ENCODE results near the gene SLC5A1. TPM values are rescaled to one million over a fixed set of nuclear protein-coding genes. Genes with fewer than 3 reads are reported as not detected.

The SLC5A1 gene
- total and polyA plus RNA-seq, 2 of the 13 experiments (the other 11 are each of a cell fraction or from before 2014, with no cell fraction given), result not detected

DNA sequence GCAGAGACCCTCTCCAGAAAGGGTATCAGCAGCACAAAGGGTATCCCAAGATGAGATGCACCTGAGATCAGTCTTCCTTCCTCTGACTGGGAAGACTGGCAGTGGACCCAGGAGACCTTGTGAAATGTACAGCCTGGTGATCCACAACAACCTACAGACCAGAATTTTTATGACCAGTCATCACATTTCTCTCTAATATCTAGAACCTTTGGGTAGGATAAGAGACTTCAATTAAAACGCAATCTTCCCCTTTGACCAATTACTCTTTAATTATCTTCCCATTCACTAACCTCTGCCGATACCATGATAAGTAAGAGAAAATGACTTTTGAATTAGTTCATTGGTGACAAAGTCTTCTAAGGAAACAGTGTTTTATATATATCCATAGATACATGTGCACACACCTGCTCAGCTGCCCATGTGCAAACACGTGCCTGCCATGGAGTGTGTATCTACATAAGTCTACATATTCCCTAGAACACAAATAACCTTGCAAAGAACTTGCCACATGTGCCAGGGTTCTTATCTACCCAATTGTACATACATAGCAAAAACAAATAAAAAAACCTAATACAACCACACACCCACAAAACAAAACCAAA, 44.2 kb upstream of the SLC5A1 start:
- no peaks in the 10 kb centered on the region for H3K4me1 ChIP-seq (ENCODE audit: insufficient read depth, low read length)
- no peaks in the 10 kb centered on the region for H4K20me1 ChIP-seq (ENCODE audit: insufficient read depth, low read length)
- CTCF ChIA-PET (ENCODE audit: low intra/inter-chr PET ratio, low total read pairs), result no interaction called here
- POLR2A ChIA-PET, result no interaction called here
- H3K79me2 ChIP-seq (ENCODE audit: insufficient read depth, low read length), result no peaks in the 10 kb centered on the region
- DNase-seq (ENCODE audit: low spot score), result no peak
- in situ Hi-C loops (cut with HindIII; ENCODE audit: extremely low pct_ligation_motif_present, low pct_unique_long_range_greater_than_20kb), result no loop called here
- H3K9me3 ChIP-seq (ENCODE audit: low read length), result no peaks in the 10 kb centered on the region
- no peak for FAIRE-seq
- H3K27me3 ChIP-seq (ENCODE audit: control insufficient read depth in 1 of 2, insufficient read depth in 2 of 2, low read length in 2 of 2), result no peaks in the 10 kb centered on the region
- no peak for ATAC-seq
- no peak overlapping the region for H3K9ac ChIP-seq (ENCODE audit: insufficient read depth, low read depth, low read length)
- H3K36me3 ChIP-seq (replicated peaks in 1 of 2; ENCODE audit: control insufficient read depth in 1 of 2, insufficient read depth in 2 of 2, low read length in 2 of 2), result no peaks in the 10 kb centered on the region
- H2AFZ ChIP-seq (ENCODE audit: low read length), result no peak overlapping the region
- no peak overlapping the region for H3K4me3 ChIP-seq (replicated peaks in 1 of 3; ENCODE audit: insufficient read depth in 1 of 3, low read depth in 2 of 3, low read length in 3 of 3)
- no peak for TF ChIP-seq ZNF207 (IDR thresholded peaks at IDR 0.05; ENCODE audit: borderline replicate concordance)
- no peak for TF ChIP-seq ZNF619 (CRISPR knock-in tag; IDR thresholded peaks at IDR 0.05)
- peak; percentile 50 to 65; a peak in 3 of 4 replicates for TF ChIP-seq MAFK (conservative IDR thresholded peaks at IDR 0.05 in 1 of 2, IDR thresholded peaks at IDR 0.05 in 1 of 2; ENCODE audit: low read length in 2 of 2)
- TF ChIP-seq ZNF781 (CRISPR knock-in tag; IDR thresholded peaks at IDR 0.05; ENCODE audit: borderline replicate concordance, not compliant biosample characterization), result no peak
- TF ChIP-seq ZNF263 (CRISPR knock-in tag; IDR thresholded peaks at IDR 0.05), result no peak
- BruUV-seq (replicated peaks), result no TSS peak
- H3K4me2 ChIP-seq (ENCODE audit: low read depth, low read length), result no peak overlapping the region
- WGBS (ENCODE audit: low lambda C conversion rate), result 6% methylated on average over 3 of the region's 3 CpGs
- no peak overlapping the region for H3K27ac ChIP-seq (ENCODE audit: extremely low read length, insufficient read depth, low read length)
- intact Hi-C loops (cut with micrococcal nuclease; ENCODE audit: unreplicated experiment), result no loop called here

DNA sequence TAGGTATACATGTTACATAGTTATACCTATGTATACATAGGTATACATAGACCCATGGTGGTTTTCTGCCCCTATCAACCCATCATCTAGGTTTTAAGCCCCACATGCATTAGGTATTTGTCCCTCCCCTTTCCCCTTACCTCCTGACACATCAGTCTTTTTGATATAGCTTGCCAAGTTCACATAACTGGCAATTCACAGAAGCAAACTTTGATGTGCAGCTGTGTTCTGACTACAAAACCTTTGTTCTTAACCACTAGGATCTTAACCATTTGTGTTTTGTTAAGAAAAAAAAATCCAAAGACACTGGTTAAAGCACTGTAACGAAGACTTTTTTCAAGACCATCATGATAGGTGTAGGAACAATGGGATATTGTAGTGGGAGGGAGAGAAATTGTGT, 42.9 kb upstream of the SLC5A1 start:
- CTCF ChIA-PET (ENCODE audit: low intra/inter-chr PET ratio, low total read pairs), result no interaction called here
- H3K27me3 ChIP-seq (ENCODE audit: control insufficient read depth in 1 of 2, insufficient read depth in 2 of 2, low read length in 2 of 2), result no peaks in the 10 kb centered on the region
- H3K4me3 ChIP-seq (replicated peaks in 1 of 3; ENCODE audit: insufficient read depth in 1 of 3, low read depth in 2 of 3, low read length in 3 of 3), result no peak overlapping the region
- no peaks in the 10 kb centered on the region for H3K36me3 ChIP-seq (replicated peaks in 1 of 2; ENCODE audit: control insufficient read depth in 1 of 2, insufficient read depth in 2 of 2, low read length in 2 of 2)
- no peak for FAIRE-seq
- no peaks in the 10 kb centered on the region for H3K9me3 ChIP-seq (ENCODE audit: low read length)
- H3K4me1 ChIP-seq (ENCODE audit: insufficient read depth, low read length), result no peaks in the 10 kb centered on the region
- no peak for ATAC-seq
- POLR2A ChIA-PET, result no interaction called here
- no peak overlapping the region for H2AFZ ChIP-seq (ENCODE audit: low read length)
- WGBS (ENCODE audit: low lambda C conversion rate), result 3% methylated on average over 1 of the region's 1 CpG
- no peak overlapping the region for H3K4me2 ChIP-seq (ENCODE audit: low read depth, low read length)
- intact Hi-C loops (cut with micrococcal nuclease; ENCODE audit: unreplicated experiment) (no loop called here), in situ Hi-C loops (cut with HindIII; ENCODE audit: extremely low pct_ligation_motif_present, low pct_unique_long_range_greater_than_20kb) (no loop called here)
- peak; percentile 16 for DNase-seq (ENCODE audit: low spot score)
- H3K79me2 ChIP-seq (ENCODE audit: insufficient read depth, low read length), result no peaks in the 10 kb centered on the region
- no TSS peak for BruUV-seq (replicated peaks)
- H3K9ac ChIP-seq (ENCODE audit: insufficient read depth, low read depth, low read length), result no peak overlapping the region
- H4K20me1 ChIP-seq (ENCODE audit: insufficient read depth, low read length), result no peaks in the 10 kb centered on the region
- no peak overlapping the region for H3K27ac ChIP-seq (ENCODE audit: extremely low read length, insufficient read depth, low read length)
- TF ChIP-seq NCOR1 (IDR thresholded peaks at IDR 0.05; ENCODE audit: borderline replicate concordance, low read length), result no peak
- TF ChIP-seq ESRRA (CRISPR knock-in tag; IDR thresholded peaks at IDR 0.05; ENCODE audit: low read depth), result no peak
- TF ChIP-seq SP4 (CRISPR knock-in tag; IDR thresholded peaks at IDR 0.05), result no peak
- TF ChIP-seq, protein P1, sequence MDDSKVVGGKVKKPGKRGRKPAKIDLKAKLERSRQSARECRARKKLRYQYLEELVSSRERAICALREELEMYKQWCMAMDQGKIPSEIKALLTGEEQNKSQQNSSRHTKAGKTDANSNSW (CRISPR knock-in tag; IDR thresholded peaks at IDR 0.05; ENCODE audit: borderline replicate concordance), result no peak
- no peak for TF ChIP-seq SYNCRIP (IDR thresholded peaks at IDR 0.05; ENCODE audit: insufficient read depth, low read depth, low read length)

All from HepG2 (cell line).